Hepatocyte (in vitro differentiated cells): ENCODE results near the gene FLT4.

Experiments used
- EZH2 ChIP-seq: fragments of 200-600 bp; sonication (generic); IDR thresholded peaks from 2 replicates; pipeline ENCODE4 v1.6.1; 2016; ENCODE audit warnings: antibody characterized with exemption, mild to moderate bottlenecking, borderline replicate concordance
- TF ChIP-seq, protein P1 (sequence below): fragments of 200-600 bp; sonication (generic); IDR thresholded peaks from 2 replicates; pipeline ENCODE4 v1.5.1; 2016; ENCODE audit warnings: antibody characterized with exemption, mild to moderate bottlenecking; ENCODE audit not compliant: poor library complexity

DNA sequence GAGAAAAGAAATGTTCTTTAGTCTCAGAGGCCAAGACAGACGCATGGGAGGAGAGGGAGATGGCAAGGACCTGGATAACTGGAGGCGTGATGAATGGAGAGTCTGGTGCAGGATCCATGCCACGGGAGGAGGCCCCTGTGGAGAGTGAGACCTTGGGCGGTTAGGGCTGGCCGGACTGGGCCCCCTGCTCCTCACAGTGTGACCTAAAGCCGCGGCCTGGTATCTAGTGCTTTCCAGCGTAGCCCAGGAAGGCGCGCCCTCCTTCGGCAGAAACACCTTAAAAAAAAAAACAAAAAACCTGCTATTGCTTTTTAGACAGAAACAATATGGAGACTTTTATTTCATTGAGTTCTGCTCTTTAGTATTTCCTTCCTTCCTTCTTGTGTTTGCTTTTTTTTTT lies 91.2 kb downstream of the FLT4 start:
- TF ChIP-seq, protein P1, sequence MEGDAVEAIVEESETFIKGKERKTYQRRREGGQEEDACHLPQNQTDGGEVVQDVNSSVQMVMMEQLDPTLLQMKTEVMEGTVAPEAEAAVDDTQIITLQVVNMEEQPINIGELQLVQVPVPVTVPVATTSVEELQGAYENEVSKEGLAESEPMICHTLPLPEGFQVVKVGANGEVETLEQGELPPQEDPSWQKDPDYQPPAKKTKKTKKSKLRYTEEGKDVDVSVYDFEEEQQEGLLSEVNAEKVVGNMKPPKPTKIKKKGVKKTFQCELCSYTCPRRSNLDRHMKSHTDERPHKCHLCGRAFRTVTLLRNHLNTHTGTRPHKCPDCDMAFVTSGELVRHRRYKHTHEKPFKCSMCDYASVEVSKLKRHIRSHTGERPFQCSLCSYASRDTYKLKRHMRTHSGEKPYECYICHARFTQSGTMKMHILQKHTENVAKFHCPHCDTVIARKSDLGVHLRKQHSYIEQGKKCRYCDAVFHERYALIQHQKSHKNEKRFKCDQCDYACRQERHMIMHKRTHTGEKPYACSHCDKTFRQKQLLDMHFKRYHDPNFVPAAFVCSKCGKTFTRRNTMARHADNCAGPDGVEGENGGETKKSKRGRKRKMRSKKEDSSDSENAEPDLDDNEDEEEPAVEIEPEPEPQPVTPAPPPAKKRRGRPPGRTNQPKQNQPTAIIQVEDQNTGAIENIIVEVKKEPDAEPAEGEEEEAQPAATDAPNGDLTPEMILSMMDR, result no peak
- TF ChIP-seq EZH2, result no peak
